ENCODE data around the gene MALT1.
A peak's percentile ranks its signal among the peaks of the same experiment; 100 is the strongest.

Gene MALT1

GRCh38 chr18:58654896-58655614, 16.2 kb upstream of the MALT1 start:
- no peak for DNase-seq

DNA sequence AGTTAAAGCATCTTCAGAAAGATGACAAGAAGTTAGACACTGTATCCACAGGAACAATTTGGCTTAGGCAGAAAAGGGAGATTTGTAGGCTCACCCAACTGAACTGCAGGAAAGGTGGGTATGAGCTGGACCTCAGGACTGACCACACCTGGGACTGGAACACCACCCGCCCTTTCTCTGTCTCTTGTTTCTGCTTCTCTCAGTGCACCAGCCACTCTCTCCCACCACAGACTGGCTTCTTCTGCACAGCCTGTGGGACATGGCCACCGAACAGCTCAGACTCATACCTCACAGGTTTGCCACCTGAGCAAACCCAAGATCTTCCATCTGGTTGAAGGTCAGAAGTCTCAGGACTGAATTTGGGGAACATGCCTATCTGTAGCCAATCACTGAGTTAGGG, 14.2 kb upstream of the MALT1 start:
- DNase-seq: no peak

DNA sequence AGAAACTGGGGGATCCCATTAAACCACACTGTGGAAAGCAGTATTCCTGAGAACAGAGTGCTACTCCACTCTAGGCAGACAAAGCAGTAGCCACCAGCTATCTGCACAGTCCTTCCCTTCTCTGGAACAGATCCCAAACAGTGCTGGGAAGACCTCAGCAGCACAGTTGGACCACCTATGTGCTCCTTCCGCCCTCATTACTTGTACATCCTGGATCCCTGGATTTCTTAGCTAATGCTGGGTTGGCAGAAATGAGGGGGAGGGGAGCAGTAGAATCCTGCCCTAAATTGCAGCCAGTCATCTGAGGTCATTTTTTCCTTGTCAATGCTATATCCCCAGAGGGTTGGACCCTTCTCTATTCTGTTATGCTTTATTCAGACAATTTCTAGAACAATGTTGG, 13.8 kb upstream of the MALT1 start:
- no peak for DNase-seq

DNA sequence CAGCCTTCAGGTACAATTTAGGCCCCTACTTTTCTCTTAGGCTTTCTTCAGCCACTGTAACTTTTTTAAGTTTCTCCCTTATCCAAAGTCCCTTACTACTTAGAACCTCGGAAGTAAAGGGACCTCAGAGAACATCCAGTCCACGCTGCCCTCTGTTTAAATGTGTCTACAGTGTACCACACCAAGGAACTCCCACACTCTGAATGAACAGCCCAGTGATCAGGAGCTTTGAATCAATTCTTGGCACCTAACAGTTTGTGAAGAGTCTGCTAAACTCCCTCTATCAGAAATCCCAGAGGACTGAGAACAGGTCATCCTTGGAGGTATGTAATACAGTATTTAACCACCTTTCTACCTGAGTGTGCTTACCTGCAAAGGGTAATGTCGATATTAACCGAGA, 11.6 kb upstream of the MALT1 start:
- DNase-seq: no peak

- DNase-seq: no peak
These were observed 10.3 kb upstream of the MALT1 start for GRCh38 chr18:58660915-58661314.

GRCh38 chr18:58661423-58661822, 9.8 kb upstream of the MALT1 start:
- DNase-seq: no peak

GRCh38 chr18:58662118-58662517, 9.1 kb upstream of the MALT1 start:
- DNase-seq: no peak

DNA sequence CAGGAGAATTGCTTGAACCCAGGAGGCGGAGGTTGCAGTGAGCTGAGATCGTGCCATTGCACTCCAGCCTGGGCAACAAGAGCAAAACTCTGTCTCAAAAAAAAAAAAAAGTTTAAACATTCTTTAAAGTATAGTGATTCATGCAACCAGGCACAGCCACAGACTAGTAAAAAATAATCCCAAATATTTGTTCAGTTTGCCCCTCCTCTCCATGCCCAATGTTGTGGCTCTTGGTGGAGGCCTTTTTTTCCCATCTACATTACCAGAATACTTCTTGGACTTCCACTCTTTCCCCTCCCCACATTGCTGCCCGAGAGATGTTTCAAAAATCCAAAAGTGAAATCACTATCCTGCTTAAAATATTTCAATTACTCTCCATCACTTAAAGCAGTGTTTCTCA, 5.1 kb upstream of the MALT1 start:
- DNase-seq: no peak

- no peak for DNase-seq
These were observed 3.1 kb upstream of the MALT1 start for GRCh38 chr18:58668211-58668610.

GRCh38 chr18:58668897-58669296, 2.4 kb upstream of the MALT1 start:
- DNase-seq: no peak

- DNase-seq: no peak
These were observed 1.4 kb upstream of the MALT1 start for GRCh38 chr18:58669731-58670378.

GRCh38 chr18:58670404-58671110, 708 bp upstream of the MALT1 start:
- DNase-seq: no peak

DNA sequence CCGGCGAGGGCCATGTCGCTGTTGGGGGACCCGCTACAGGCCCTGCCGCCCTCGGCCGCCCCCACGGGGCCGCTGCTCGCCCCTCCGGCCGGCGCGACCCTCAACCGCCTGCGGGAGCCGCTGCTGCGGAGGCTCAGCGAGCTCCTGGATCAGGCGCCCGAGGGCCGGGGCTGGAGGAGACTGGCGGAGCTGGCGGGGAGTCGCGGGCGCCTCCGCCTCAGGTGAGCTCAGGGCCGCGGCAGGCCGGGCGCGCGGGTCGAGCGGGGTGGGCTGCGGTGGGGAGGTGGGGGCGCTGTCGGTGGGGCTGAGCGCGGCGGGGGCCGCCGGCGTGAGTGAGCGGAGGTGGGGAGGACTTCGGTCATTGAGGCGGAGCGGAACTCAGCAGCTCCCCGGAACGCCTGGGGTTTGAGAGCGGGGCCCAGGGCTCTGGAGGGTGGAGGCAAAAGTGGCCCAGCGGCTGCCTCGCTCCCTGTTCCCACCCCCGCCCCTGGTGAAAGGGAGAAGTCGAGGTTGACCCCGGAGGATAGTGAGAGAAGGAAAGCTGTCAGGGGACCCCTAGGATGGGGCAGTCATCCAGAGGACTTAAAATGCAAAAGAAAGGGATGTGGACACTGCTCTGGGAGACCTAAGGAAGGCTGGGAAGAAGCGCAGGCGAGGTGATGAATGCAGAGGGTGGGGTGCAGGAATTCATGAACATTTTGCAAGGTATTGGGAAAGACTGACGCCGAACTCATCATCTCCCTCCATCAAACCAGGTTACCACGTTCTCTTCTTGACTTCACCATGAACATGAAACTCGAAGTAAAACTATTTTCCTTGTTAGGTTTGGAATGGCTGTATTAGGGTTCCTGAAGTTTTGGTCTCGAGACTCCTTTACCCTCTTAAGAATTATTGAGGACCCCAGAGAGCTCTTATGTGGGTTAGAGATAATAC, 633 bp downstream of the MALT1 start:
- peak; percentile 83 for DNase-seq

DNA sequence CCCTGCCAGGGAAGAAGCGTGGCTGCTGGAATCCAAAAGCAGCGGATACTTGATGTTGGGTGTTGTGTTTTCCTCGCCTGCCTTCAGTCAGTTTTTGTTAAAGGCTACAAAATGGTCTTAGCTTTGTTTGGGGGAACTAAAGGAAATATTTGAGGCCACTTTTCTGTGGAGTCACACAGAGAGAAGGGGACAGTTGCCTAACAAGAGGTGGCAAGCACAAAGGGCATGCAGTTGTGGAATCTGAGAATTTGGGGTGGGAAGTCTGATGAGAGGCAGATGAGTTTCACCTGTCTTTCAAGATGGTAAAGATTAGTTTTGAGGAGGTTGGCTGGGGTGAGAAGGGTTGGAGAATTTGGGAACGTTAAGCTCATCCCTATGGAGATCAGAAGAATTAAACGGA, 2.9 kb downstream of the MALT1 start:
- no peak for DNase-seq

GRCh38 chr18:58674863-58675472, 3.7 kb downstream of the MALT1 start:
- no peak for DNase-seq

- no peak for DNase-seq
These were observed 5.0 kb downstream of the MALT1 start for GRCh38 chr18:58676270-58676669.

DNA sequence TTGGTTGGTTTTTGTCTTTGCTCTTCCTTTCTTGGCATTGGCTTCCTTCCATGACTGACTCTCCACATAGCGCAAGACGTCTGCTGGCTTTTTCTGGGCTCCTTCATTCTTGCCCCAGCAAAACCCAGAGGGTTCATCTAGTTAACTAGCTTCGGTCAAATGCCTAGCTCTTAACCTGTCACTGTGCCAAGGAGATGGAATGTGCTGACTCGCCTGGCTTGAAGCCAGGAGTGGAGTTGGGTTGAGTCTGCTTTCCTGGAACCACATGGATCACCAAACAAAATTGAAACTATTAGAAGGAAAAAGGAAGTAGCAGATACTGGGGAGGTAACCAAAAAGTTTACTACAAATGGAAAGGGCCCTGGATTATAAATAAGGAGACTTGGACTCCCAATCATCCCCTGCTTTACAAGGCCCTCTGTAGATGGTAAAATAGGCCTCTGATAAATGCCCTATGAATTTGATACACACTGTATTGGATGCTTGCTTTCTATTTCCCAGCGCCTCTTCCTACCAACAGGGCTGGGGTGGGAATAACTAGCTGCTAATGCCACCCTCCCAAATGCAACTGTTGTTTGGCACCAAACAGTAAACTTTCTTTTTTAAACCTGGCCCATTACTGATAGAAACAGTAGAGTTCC, 11.3 kb downstream of the MALT1 start:
- no peak for DNase-seq

- peak; percentile 86 for DNase-seq
These were observed 16.6 kb downstream of the MALT1 start for GRCh38 chr18:58687871-58688308.

DNA sequence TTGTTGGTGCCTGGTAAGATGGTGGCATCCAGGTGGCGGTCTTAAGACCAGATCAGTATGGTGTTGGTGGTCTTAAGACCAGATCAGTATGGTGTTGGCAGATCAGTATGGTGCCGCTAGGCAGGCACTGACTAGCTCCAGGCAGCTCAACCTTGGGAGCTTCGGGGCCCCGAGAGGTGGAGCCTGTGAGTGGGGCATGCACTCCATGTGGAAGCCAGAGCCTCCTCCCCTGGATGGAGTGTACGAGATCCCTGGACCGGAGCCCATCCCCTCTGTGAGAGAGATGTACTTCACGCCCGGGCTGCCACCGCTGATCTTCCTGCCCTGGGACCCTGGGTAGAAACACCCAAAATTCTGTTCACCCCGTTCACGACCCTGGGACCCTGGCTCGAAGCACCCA, 19.0 kb downstream of the MALT1 start:
- DNase-seq: no peak

GRCh38 chr18:58691256-58691655, 20.0 kb downstream of the MALT1 start:
- no peak for DNase-seq

DNA sequence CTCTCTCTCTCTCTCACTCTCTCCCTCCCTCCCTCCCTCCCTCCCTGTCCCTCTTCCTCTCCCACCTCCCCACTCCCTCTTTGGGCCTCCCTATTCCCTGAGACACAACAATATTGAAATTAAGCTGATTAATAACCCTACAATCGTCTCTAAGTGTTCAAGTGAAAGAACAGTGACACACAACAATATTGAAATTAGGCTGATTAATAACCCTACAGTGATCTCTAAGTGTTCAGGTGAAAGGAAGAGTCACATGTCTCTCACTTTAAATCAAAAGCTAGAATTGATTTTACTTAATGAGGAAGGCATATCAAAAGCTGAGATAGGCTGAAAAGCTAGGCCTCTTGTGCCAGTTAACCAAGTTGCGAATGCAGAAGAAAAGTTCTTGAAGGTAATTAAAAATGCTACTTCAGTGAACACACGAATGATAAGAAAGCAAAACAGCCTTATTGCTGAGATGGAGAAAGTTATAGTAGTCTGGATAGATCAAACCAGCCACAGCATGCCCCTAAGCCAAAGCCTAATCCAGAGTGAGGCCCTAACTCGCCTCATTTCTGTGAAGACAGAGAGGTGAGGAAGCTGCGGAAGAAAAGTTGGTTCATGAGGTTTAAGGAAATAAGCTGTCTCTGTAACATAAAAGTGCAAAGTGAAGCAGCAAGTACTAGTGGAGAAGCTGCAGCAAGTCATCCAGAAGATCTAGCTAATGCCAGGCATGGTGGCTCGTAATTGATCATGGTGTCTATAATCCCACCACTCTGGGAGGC, 21.3 kb downstream of the MALT1 start:
- no peak for DNase-seq
